ENCODE measurements around the gene POU2AF3.

- TF ChIP-seq CTCF (conservative IDR thresholded peaks at IDR 0.05; ENCODE audit: low read depth, low read length): no peak
- no peak for TF ChIP-seq MXI1 (IDR thresholded peaks at IDR 0.05; ENCODE audit: borderline replicate concordance, low read depth, low read length)
- no peak for TF ChIP-seq POLR2A (IDR thresholded peaks at IDR 0.05; ENCODE audit: low read depth, low read length)
- TF ChIP-seq RFX5 (IDR thresholded peaks at IDR 0.05; ENCODE audit: low read depth, low read length): no peak
- no peak for TF ChIP-seq RCOR1 (IDR thresholded peaks at IDR 0.05; ENCODE audit: insufficient replicate concordance, low read length)
- TF ChIP-seq FOS (IDR thresholded peaks at IDR 0.05; ENCODE audit: low read depth, low read length): no peak
Measured at GRCh38 chr11:111253131-111253530, 45.2 kb upstream of the POU2AF3 start.

Measured in IMR-90 (cell line).